Fibroblast of skin of left biceps (primary cell): ENCODE results near the gene GPATCH4.
A peak's percentile ranks its signal among the peaks of the same experiment; 100 is the strongest.
"Not testable (repeated sequence)": the region's sequence is repeated elsewhere in the genome, so short reads cannot be mapped to it uniquely, and the experiment has no call there.

Experiments
- DNase-seq, 2 experiments: peaks; one replicate each; pipeline ENCODE4 v3.0.0-alpha.2; 2013; ENCODE audit warnings: low read depth in 2 of 2

The GPATCH4 gene

DNA sequence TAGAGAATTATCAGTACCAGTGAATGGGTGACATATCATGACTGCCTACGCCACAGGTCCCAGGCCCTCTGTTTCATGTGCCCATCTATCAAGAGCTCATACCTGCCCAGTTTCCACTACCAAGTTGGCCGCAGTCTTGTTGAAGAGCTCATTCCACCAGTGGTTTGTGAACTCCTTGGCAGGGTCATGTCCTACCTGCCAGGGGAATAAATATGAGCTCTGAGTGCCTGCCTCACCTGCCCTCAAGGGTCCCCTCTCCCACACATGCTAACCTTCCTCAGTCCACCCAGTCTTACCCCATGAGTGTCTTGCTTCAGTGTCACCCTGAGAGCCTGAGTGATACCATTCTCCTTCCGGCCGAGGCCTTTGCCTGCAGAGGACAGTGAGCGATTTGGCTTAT, 3.2 kb downstream of the GPATCH4 start:
- no peak for DNase-seq

DNA sequence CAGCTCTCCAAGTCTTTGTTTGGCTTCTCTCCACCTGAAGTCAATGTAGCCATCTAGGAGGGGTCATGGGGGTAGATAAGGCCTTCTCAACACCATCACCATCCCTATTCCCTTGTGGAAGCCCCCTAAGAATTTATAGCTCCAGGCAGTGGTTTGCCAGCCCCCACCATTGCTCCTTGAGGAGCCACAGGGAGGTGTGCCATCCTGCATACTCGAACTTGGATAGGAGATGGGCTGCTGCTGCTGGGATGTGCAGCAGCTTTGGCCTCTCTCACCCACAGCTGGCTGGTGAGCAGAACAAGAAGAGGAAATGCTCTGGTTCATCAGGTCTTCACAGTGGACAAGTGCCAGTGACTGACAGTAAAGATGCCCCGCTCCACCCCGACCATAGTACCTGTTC, 4.9 kb downstream of the GPATCH4 start:
- DNase-seq: no peak

DNA sequence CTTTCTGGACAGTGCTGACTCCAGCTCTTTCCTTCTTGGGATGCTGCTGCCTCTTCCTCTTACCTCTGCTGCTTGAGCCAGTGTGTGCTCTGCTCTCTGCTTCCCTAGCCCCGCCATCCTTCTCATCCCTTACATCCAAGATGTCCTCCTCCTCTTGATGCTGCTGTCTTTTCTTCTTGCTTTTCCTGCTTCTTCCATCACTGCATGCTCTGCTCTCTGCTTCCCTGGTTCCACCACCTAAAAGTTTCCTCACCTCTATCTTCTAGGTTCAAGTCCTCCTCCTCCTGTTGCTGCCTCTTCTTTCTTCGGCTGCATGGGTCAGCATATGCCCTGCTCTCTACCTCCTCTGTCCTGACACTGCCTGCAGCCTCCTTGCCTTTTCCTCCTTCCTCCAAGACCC, 6.3 kb downstream of the GPATCH4 start:
- no peak for DNase-seq

DNA sequence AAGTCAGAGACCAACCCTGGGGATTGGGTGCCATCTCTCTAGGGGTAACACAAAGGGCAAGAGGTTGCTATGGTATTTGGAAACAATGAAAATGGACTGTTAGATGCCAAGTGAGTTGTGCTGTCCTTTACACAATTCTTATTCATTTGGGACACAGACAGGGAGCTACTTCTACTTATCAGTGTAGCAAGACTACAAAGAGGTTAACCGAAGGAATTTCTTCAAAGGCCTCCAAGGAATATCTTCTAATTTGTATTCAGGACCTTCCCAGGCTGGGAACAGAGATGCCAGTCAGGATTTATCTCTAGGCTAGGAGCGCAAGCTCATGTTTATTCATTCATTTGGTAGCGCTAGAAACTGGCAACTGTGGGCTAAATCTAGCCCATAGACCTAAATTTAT, 7.1 kb downstream of the GPATCH4 start:
- DNase-seq: no peak

DNA sequence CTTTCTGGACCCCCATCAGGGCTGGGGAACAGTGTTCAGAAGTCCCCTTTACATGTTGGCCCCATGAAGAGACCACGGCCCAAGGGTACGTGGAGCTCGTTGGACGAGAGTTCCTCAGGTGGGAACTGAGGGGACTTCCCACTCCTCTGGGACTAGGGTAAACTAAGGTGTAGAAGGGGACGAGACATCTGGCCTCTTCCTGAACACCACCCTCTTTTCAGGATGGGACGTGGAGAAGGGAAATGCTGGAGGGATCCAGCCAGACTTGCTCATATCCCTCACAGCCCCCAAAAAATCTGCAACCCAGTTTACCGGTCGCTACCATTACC, 7.7 kb downstream of the GPATCH4 start:
- DNase-seq: no peak

DNA sequence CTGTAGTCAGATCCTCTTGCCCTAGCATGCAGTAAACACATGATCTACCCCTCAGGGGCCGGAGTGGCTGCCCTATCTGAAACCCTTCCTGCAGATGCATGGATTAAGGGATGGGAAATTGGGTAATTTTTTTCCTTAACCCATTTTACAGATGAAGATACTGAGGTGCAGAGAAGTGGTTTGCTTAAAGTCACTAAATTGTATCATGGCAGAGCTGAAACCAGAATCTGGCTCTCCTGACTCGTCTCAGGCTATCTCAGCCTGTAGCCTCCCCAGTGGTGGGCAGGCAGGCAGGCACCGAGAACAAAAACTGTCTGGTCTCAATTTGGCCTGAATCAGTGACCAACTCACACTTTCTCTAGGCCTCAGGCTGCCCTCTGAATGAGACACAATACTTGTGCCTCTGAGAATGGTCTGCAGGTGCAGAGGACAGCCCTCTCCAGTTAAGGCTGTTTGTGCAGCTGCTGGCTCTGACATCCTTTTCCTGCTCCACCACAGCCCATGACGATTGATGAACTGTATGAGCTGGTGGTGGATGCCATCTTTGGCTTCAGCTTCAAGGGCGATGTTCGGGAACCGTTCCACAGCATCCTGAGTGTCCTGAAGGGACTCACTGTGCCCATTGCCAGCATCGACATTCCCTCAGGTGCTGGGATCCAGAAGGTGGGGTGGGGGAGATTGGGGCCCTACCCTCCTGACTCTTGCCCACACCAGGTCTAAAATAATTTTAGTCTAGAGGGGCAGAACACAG, 8.2 kb downstream of the GPATCH4 start:
- no peak for DNase-seq

DNA sequence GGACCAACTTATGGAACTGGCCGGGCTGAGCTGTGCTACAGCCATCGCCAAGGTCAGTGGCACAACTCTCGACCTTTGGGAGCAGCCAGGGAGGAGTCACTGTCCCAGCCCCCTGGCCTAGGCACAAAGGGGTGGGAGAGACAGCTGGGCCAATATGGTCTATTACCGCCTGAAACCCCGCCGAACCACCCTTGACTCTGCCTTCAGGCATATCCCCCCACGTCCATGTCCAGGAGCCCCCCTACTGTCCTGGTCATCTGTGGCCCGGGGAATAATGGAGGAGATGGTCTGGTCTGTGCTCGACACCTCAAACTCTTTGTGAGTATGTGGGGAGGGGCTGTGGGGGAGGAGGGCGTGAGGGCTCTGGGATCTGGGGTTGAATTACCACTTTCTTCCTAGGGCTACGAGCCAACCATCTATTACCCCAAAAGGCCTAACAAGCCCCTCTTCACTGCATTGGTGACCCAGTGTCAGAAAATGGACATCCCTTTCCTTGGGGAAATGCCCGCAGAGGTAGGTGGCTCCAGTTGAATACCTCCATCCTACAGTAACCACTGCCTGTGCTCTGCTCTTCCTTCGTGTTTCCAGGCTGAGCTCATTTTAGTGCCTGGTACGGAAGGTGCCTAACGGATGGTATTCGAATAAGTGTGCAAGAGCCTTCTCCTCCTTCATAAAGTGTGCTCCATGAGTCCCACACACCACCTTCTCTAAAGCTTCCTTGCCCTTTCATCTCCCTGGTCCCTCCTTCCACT, 8.9 kb downstream of the GPATCH4 start:
- no peak for DNase-seq

DNA sequence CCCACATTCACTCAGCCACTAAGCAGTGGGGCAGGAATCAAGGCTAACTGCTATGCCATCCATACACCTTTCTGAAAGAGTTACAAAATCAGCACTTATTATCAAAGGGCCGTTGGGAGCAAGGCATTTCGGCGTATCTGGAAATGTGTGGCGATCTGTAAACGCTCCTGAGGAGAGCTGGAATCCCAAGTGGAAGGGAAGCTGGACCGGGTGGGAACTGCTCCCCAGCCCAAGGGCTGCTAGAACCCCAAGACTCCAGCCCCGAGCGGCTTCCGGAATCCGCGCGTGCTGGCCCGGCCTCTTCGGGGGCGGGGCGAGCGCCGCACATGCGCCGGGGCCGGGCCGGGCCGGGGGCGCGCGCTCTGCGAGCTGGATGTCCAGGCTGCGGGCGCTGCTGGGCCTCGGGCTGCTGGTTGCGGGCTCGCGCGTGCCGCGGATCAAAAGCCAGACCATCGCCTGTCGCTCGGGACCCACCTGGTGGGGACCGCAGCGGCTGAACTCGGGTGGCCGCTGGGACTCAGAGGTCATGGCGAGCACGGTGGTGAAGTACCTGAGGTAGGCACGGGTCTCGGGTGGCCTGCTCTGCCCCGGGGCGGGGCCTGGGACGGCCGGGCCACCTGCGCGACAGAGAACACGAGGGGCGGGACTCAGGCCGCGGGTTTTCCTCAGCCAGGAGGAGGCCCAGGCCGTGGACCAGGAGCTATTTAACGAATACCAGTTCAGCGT, 9.7 kb downstream of the GPATCH4 start, which contains the start of gene NAXE:
Gene NAXE, plus strand, starts transcription at position 345 of the 726 bp plus-strand sequence. Its CDS starts 29 bp downstream, at position 374.
- peak in 1 of 2 experiments; percentile 18 for DNase-seq

DNA sequence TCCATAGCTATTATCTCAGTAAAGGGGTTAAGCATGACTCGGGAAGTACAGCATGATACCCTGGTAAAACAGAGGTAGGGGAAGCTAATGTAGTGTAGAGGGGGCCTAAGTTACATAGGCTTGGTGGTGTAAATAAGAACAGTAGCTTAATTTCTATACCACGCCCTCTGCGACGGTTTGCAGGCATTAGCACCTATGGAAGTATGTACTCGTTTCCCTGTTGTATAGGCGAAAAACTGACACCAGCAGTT, 10.2 kb downstream of the GPATCH4 start:
- no peak for DNase-seq

DNA sequence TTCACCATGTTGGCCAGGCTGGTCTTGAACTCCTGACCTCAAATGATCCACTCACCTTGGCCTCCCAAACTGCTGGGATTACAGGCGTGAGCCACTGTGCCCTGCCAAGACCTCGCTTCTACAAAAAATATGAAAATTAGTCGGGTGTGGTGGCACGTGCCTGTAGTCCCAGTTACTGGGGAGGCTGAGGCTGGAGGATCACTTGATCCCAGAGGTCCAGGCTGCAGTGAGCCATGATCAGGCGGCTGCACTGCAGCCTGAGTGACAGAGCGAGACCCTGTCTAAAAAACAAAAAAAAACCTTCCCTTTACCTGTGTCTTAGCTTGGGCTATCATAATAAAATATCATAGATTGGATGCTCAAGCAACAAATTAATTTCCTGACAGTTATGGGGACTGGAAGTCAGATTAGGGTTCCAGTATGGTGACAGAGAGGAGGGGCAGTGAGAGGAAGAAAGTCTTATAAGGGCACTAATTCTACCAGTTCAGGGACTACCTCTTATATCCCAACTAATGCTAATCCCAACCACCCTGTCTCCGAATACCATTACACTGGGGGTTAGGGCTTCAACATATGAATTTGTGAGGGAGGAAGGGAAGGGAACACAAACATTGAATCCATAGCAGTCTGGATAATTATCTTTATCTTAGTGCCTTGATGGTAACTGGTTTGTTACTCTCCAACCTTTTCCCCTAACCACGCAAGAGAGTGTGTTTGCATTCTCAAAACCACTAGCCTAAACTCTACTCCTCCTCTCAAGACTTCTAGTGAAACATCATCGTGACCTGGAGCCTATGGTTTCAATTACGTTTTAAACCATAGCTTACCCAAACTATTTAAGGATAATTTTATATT, 10.7 kb downstream of the GPATCH4 start:
- DNase-seq: no peak

DNA sequence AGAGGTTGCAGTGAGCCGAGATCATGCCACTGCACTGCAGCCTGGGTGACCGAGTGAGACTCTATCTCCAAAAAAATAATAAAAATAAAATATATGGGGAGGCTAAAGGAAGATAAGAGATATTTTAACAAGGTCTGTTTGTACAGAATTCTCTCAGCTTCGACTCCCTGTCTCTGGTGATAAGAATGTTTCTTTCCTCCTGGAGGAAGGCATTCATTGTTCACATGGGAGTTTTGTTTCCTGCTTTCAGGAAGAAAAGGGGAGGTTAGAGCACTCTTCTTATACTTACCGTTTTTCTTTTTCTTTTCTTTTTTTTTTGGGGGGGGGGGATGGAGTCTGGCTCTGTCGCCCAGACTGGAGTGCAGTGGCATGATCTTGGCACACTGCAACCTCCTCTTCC, 11.7 kb downstream of the GPATCH4 start:
- no peak for DNase-seq

DNA sequence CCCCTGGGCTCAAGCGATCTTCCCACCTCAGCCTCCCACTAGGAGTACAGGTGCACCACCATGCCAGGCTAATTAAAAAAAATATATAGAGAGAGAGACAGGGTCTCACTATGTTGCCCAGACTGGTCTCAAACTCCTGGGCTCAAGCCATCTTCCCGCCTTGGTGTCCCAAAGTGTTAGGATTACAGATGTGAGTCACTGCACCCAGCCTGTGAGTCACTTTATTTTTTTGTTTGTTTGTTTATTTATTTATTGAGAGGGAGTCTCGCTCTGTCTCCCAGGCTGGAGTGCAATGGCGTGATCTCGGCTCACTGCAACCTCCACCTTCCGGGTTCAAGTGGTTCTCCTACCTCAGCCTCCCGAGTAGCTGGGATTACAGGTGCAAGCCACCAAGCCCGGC, 13.4 kb downstream of the GPATCH4 start:
- DNase-seq: not testable (repeated sequence)

DNA sequence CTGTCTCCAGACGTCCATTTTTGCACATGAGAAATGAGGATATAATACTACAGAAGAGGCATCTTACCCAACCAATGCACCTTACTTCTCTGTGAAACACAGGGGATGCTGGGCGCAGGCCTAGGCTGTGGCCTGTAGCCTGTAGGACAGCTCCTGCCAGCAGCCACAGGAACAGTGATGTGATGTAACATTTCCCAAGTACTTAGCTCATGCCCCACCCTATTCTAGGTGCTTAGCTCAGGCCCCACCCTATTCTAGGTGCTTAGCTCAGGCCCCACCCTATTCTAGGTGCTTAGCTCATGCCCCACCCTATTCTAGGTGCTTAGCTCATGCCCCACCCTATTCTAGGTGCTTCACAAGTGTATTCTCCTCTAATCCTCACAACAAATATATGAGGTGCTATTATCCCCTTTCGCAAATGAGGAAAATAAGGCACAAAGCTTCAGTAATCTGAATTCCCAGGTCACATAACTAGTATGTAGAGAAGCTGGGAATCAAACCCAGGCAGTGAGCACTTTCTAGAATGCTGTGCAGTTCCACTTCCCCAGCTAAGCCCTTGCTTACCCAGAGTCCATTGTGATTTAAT, 14.3 kb downstream of the GPATCH4 start:
- no peak for DNase-seq

DNA sequence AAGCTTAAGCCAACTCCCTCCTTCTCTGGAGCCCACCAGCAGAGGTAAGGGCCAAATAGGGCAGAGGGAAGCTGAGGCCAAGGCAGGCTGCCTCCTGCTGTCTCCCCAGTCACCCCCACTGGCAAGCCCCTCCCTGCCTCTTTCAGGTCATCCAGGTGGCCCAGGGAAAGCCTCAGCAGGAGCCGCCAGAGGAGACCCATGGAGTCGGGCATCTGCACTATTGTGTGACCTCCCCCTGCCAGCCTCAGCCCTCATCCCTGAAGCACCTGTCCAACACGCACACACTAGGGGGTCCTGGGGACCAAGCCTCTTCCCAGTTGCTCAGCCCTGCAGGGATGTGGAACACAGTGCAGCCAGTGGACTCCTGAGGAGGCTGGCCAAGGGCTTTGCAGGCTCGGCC, 15.0 kb downstream of the GPATCH4 start:
- DNase-seq: no peak

DNA sequence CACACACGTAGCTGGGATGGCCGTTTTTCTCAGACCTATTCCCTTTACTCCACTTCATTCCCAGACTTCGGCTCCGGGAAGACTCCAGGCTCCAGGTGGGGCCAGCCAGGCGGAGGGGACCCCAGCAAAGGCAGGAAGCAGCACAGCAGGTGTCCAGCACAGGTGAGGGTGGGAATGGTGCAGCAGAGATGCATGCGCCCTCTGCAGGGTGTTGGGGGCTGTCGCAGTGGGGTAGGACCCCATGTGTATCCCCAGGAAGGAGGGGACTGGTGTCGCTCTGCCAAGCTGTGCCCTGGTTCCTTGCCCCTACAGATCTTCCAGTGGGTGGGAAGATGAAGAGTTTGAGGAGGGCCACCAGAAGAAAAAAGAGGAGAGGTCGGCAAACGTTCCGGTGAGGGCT, 16.5 kb downstream of the GPATCH4 start:
- DNase-seq: no peak

DNA sequence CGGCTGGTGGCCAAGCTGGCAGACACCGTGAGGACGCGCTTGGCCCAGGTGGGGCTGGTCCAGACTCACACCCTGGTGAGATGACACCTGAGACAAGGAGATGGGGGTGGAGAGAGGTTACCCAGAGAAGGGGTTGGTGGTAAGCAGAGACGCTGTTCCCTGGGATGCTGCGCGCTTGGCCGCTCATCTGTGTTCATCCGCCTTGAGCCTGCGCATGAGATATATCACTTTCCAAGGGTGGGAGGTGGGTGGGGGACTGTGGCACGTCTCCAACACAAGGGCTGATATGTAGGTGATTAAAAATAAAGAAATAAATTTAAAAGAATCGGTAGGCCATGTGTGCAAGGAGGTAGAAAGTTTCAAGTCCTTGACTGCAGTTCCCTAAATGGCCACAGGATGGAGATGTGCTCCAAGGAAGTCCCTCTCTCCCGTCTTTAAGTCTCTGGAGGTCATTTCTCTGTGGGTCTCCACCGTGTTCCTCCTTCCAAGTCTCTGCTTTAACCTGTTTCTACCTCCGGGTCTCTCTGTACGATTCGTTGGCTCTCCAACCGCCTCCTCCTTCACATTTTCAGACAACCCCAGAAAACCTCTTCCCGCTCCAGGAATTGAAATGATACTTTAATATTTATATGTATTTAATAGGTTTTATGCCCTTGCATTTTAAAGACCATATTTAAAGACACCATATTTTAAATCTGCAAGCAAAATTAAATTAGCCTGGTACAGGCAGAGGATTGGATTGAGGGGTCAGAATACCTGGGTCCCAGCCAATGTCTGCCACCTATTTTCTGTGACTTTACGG, 17.3 kb downstream of the GPATCH4 start:
- peak in 1 of 2 experiments; percentile 33 for DNase-seq

DNA sequence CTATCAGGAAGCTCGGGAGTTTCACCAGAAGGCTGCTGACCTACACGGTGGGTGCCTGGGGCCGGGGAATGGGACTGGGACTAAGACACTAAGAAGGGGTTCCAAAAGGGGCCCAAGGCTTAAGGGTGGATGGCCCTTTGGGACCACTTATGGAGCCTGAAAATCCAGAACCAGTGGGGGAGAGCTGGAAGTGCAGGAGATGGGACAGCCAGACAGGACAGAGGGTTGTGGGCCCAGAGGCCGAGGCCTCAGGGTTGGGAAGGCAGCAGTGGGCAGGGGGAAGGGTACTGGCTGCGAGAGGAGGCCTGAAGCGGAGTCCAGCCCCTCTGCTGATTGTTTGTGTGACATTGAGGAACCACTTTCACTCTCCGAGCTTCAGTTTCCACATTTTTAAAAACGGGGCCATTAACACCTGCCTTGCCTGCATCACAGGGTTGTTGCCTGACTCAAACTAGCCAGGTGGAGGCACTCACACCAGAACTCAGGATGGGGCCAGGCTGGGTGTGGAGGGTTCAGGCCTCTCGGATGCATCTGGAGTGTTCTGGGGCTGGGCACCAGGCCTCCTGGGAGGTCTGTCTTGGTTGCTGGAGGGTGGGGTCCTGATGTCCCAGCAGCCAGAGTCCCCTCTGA, 18.8 kb downstream of the GPATCH4 start:
- DNase-seq: no peak

DNA sequence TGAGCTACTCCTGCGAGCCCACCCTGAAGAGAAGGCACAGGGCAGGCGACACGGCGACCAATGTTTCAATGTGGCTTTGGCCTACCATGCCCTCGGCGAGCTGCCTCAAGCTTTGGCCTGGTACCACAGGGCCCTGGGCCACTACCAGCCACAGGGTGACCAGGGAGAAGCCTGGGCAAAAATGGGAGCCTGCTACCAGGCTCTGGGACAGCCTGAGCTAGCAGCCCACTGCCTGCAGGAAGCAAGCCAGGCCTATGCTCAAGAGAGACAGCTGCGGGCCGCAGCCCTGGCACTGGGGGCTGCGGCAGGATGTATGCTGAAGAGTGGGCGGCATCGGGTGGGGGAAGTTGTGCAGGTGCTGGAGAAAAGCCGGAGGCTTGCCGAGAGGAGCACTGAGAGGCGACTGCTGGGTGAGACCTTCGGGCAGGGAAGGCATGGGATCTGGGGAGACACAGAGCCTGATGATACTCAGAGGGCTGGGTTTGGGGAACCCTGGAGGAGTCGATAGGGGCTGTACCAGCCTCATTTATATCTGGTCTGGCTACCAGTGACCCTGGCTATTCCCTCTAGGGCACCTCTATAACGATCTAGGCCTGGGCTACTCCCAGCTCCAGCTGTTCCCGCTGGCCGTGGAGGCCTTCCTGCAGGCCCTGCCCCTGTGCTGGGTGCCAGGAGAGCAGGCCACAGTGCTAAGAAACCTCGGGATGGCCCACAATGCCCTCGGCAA, 19.5 kb downstream of the GPATCH4 start:
- DNase-seq: no peak

DNA sequence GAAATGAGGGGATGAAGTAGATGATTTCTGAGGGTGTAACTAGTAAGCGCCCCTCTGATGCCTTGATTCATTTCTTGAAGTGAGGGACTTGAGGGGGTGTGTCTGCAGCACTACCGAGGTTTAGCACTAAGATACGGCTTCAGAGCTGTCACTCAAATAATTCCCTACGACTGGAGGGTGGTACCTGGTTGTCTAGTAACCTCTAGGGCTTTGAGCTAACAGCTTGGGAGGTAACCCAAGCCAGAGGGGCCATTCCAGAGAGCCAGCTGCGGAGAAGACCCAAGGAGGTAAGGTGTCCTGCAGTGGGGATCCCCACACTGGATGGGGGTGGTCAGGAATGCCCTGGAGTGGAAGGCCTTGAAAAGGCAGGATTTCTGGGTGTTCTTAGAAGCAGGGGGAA, 21.8 kb downstream of the GPATCH4 start, which contains the start of gene TTC24:
Gene TTC24, plus strand, starts transcription at position 252 of the 400 bp plus-strand sequence. CDS start 1,642 bp downstream, outside the sequence.
- DNase-seq: no peak

DNA sequence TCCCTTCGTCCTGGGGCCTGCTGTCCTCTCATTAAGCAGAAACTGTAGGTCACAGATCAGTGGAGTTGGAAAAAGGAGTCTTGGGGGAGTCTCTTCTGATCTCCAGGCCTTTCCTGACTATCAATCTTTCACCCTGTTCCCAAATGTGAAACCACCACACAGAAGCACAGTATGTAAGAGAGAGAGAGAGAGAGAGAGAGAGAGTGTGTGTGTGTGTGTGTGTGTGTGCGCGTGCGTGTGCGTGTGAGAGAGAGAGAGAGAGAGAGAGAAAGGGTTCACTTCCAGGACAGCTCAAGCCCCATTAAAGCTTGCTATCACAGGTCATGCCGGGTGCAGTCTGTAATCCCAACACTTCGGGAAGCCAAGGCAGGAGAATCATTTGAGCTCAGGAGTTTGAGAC, 23.2 kb downstream of the GPATCH4 start:
- no peak for DNase-seq
